HepG2 (cell line): ENCODE measurements around the gene CMTM3. TPM values are rescaled to one million over a fixed set of nuclear protein-coding genes. Genes with fewer than 3 reads are reported as not detected.

Source experiments
- EED ChIP-seq: sonication (generic); formaldehyde crosslinking; IDR thresholded peaks from 2 replicates; pipeline ENCODE4 v1.5.0; 2020; ENCODE audit warnings: mild to moderate bottlenecking, missing genetic modification reagents
- FOXJ3 ChIP-seq: sonication (generic); formaldehyde crosslinking; IDR thresholded peaks from 2 replicates; pipeline ENCODE4 v1.4.0; 2020; ENCODE audit warnings: missing genetic modification reagents, mild to moderate bottlenecking, borderline replicate concordance
- FOXP1 ChIP-seq, 2 experiments: fragments of 450-650 bp in 1 of 2; IDR thresholded peaks; 2 replicates each; pipeline ENCODE4 v1.6.1; 2017 to 2018; ENCODE audit warnings: antibody characterized with exemption in 1 of 2
- KDM5A ChIP-seq: fragments of 200-600 bp; sonication (generic); IDR thresholded peaks from 2 replicates; pipeline ENCODE4 v1.7.0; 2018; ENCODE audit warnings: antibody characterized with exemption, mild to moderate bottlenecking, low read length, borderline replicate concordance
- SIN3A ChIP-seq: IDR thresholded peaks from 2 replicates; pipeline ENCODE4 v1.6.1; 2011; ENCODE audit warnings: low read depth, mild to moderate bottlenecking, control low read depth, low read length, borderline replicate concordance
- TCF12 ChIP-seq, 2 experiments: fragments of 450-650 bp in 1 of 2; sonication (generic) in 1 of 2; formaldehyde crosslinking in 1 of 2; IDR thresholded peaks; 2 replicates each; pipeline versions ENCODE4 v1.6.1 to v1.8.0; 2017 to 2022; ENCODE audit warnings: antibody characterized with exemption in 1 of 2, mild to moderate bottlenecking in 1 of 2, missing genetic modification reagents in 1 of 2, moderate library complexity in 1 of 2
- U2AF1 ChIP-seq: fragments of 200-400 bp; formaldehyde crosslinking; optimal IDR thresholded peaks from 2 replicates; pipeline ENCODE3; 2017; ENCODE audit warnings: mild to moderate bottlenecking, low read depth, low read length
- ZNF552 ChIP-seq: sonication (generic); formaldehyde crosslinking; IDR thresholded peaks from 2 replicates; pipeline ENCODE4 v1.9.0; 2022; ENCODE audit warnings: missing genetic modification reagents, mild to moderate bottlenecking, borderline replicate concordance
- polyA plus RNA-seq, 8 experiments: library from polyadenylated mRNA; depleted of rRNA in 3 of 8; stranded (reverse) in 7 of 8; unstranded in 1 of 8; fragments of >200 nt; fragmentation: Illumina TruSeq in 4 of 8; extraction: Trizol in 4 of 8; gene quantifications; 2 replicates each; pipeline versions ENCODE4 v1.2.1 to v1.2.3, GENCODE V29; 2011 to 2016; ENCODE audit warnings: low read depth in 4 of 8, missing spikeins in 1 of 8, mixed read lengths in 1 of 8; ENCODE audit not compliant: insufficient read depth in 1 of 8
- total RNA-seq, 5 experiments: library from RNA; depleted of rRNA; stranded (reverse); fragments of >200 nt; fragmentation: Illumina TruSeq; extraction: Trizol; gene quantifications; 2 replicates each; pipeline ENCODE4 v1.2.3, GENCODE V29; 2016; ENCODE audit warnings: low read depth in 1 of 5
- TF ChIP-seq, protein P1 (sequence below): IDR thresholded peaks from 2 replicates; pipeline ENCODE4 v1.6.1; 2016; ENCODE audit warnings: missing compliant biosample characterization, missing genetic modification reagents, borderline replicate concordance
- TF ChIP-seq, protein P2 (sequence below): sonication (generic); formaldehyde crosslinking; IDR thresholded peaks from 2 replicates; pipeline ENCODE4 v1.8.0; 2022; ENCODE audit warnings: missing genetic modification reagents, mild to moderate bottlenecking, moderate library complexity, borderline replicate concordance
- TF ChIP-seq, protein P3 (sequence below): sonication (generic); formaldehyde crosslinking; IDR thresholded peaks from 2 replicates; pipeline ENCODE4 v1.4.0; 2020; ENCODE audit warnings: mild to moderate bottlenecking, missing genetic modification reagents
- TF ChIP-seq, protein P4 (sequence below): sonication (generic); formaldehyde crosslinking; IDR thresholded peaks from 2 replicates; pipeline ENCODE4 v1.4.0; 2020; ENCODE audit warnings: missing genetic modification reagents
- TF ChIP-seq, protein P5 (sequence below): sonication (generic); formaldehyde crosslinking; conservative IDR thresholded peaks from 2 replicates; pipeline ENCODE4 v1.5.0; 2020; ENCODE audit warnings: missing genetic modification reagents
- TF ChIP-seq, protein P6 (sequence below): sonication (generic); formaldehyde crosslinking; IDR thresholded peaks from 2 replicates; pipeline ENCODE4 v1.5.0; 2020; ENCODE audit warnings: mild to moderate bottlenecking, missing genetic modification reagents

Gene CMTM3
- total and polyA plus RNA-seq, 2 of the 13 experiments (the other 11 are each of a cell fraction or from before 2014, with no cell fraction given), result 29.2 to 48.7 TPM

DNA sequence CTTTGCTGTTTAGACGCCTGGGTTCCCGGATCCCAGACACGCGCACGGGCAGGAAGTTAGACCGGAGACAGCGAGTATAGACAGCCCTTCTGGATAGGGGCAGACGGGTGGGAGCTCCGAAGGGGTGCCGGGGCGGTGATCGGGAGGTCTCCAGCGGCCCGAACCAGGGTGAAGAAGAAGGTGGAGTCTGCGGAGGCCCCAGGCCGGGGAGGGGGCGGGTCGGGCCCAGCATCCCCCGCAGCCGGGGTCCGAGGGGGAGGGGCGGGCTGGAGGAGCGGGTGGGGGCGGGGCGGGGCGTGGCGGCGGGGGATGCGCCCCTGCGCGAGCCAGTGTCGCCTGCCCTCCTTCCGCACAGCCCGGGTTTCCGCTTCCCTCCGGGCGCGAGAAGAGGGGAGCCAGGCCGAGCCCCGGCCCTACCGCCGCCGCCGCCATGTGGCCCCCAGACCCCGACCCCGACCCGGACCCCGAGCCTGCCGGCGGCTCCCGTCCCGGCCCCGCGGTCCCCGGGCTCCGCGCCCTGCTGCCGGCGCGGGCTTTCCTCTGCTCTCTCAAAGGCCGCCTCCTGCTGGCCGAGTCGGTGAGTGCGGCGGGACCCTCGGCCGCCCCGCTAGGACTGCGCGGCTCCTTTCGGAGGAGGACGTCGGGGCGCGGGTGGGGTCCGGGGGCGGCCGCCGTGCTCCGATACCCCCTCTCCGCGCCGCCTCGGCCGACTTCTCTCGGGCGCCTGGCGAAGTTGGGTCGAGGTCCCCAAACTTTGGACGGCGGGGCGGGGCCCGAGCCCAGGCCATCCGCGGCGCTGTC, at the start of gene CMTM3 (continued):
- TF ChIP-seq, protein P1, sequence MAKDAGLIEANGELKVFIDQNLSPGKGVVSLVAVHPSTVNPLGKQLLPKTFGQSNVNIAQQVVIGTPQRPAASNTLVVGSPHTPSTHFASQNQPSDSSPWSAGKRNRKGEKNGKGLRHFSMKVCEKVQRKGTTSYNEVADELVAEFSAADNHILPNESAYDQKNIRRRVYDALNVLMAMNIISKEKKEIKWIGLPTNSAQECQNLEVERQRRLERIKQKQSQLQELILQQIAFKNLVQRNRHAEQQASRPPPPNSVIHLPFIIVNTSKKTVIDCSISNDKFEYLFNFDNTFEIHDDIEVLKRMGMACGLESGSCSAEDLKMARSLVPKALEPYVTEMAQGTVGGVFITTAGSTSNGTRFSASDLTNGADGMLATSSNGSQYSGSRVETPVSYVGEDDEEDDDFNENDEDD (CRISPR knock-in tag), result 0 out of 2 replicates have a peak, but pooled peaks have one; percentile 44
- TF ChIP-seq, protein P2, sequence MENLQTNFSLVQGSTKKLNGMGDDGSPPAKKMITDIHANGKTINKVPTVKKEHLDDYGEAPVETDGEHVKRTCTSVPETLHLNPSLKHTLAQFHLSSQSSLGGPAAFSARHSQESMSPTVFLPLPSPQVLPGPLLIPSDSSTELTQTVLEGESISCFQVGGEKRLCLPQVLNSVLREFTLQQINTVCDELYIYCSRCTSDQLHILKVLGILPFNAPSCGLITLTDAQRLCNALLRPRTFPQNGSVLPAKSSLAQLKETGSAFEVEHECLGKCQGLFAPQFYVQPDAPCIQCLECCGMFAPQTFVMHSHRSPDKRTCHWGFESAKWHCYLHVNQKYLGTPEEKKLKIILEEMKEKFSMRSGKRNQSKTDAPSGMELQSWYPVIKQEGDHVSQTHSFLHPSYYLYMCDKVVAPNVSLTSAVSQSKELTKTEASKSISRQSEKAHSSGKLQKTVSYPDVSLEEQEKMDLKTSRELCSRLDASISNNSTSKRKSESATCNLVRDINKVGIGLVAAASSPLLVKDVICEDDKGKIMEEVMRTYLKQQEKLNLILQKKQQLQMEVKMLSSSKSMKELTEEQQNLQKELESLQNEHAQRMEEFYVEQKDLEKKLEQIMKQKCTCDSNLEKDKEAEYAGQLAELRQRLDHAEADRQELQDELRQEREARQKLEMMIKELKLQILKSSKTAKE, result 0 out of 2 replicates have a peak, but pooled peaks have one; percentile 27
- TF ChIP-seq KDM5A, result no peak; the same call in 1 of the 2 replicates
- TF ChIP-seq, protein P3, sequence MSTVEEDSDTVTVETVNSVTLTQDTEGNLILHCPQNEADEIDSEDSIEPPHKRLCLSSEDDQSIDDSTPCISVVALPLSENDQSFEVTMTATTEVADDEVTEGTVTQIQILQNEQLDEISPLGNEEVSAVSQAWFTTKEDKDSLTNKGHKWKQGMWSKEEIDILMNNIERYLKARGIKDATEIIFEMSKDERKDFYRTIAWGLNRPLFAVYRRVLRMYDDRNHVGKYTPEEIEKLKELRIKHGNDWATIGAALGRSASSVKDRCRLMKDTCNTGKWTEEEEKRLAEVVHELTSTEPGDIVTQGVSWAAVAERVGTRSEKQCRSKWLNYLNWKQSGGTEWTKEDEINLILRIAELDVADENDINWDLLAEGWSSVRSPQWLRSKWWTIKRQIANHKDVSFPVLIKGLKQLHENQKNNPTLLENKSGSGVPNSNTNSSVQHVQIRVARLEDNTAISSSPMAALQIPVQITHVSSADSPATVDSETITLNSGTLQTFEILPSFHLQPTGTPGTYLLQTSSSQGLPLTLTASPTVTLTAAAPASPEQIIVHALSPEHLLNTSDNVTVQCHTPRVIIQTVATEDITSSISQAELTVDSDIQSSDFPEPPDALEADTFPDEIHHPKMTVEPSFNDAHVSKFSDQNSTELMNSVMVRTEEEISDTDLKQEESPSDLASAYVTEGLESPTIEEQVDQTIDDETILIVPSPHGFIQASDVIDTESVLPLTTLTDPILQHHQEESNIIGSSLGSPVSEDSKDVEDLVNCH, result no peak
- TF ChIP-seq, protein P4, sequence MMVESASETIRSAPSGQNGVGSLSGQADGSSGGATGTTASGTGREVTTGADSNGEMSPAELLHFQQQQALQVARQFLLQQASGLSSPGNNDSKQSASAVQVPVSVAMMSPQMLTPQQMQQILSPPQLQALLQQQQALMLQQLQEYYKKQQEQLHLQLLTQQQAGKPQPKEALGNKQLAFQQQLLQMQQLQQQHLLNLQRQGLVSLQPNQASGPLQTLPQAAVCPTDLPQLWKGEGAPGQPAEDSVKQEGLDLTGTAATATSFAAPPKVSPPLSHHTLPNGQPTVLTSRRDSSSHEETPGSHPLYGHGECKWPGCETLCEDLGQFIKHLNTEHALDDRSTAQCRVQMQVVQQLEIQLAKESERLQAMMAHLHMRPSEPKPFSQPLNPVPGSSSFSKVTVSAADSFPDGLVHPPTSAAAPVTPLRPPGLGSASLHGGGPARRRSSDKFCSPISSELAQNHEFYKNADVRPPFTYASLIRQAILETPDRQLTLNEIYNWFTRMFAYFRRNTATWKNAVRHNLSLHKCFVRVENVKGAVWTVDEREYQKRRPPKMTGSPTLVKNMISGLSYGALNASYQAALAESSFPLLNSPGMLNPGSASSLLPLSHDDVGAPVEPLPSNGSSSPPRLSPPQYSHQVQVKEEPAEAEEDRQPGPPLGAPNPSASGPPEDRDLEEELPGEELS, result no peak; the same call in 1 of the 2 replicates
- no peak for TF ChIP-seq FOXJ3 (CRISPR knock-in tag)
- no peak for TF ChIP-seq U2AF1
- TF ChIP-seq, protein P5, sequence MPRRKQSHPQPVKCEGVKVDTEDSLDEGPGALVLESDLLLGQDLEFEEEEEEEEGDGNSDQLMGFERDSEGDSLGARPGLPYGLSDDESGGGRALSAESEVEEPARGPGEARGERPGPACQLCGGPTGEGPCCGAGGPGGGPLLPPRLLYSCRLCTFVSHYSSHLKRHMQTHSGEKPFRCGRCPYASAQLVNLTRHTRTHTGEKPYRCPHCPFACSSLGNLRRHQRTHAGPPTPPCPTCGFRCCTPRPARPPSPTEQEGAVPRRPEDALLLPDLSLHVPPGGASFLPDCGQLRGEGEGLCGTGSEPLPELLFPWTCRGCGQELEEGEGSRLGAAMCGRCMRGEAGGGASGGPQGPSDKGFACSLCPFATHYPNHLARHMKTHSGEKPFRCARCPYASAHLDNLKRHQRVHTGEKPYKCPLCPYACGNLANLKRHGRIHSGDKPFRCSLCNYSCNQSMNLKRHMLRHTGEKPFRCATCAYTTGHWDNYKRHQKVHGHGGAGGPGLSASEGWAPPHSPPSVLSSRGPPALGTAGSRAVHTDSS, result no peak
- TF ChIP-seq FOXP1 (IDR thresholded peaks at IDR 0.05), result no peak
- TF ChIP-seq FOXP1 (CRISPR knock-in tag; IDR thresholded peaks at IDR 0.05), result no peak
- TF ChIP-seq, protein P6, sequence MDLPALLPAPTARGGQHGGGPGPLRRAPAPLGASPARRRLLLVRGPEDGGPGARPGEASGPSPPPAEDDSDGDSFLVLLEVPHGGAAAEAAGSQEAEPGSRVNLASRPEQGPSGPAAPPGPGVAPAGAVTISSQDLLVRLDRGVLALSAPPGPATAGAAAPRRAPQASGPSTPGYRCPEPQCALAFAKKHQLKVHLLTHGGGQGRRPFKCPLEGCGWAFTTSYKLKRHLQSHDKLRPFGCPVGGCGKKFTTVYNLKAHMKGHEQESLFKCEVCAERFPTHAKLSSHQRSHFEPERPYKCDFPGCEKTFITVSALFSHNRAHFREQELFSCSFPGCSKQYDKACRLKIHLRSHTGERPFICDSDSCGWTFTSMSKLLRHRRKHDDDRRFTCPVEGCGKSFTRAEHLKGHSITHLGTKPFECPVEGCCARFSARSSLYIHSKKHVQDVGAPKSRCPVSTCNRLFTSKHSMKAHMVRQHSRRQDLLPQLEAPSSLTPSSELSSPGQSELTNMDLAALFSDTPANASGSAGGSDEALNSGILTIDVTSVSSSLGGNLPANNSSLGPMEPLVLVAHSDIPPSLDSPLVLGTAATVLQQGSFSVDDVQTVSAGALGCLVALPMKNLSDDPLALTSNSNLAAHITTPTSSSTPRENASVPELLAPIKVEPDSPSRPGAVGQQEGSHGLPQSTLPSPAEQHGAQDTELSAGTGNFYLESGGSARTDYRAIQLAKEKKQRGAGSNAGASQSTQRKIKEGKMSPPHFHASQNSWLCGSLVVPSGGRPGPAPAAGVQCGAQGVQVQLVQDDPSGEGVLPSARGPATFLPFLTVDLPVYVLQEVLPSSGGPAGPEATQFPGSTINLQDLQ (CRISPR knock-in tag), result no peak
- TF ChIP-seq EED (CRISPR knock-in tag), result 0 out of 2 replicates have a peak, but pooled peaks have one; percentile 5
- TF ChIP-seq TCF12 (IDR thresholded peaks at IDR 0.05), result no peak
- TF ChIP-seq TCF12 (CRISPR knock-in tag; IDR thresholded peaks at IDR 0.05), result 0 out of 2 replicates have a peak, but pooled peaks have one; percentile 62
- TF ChIP-seq ZNF552 (CRISPR knock-in tag), result no peak
- no peak for TF ChIP-seq SIN3A
